Left renal cortex interstitium (tissue), 4 donors: Measurements from ENCODE around the gene MVB12B. TPM values are rescaled to one million over a fixed set of nuclear protein-coding genes. Genes with fewer than 3 reads are reported as not detected.
"Not testable (repeated sequence)": the region's sequence is repeated elsewhere in the genome, so short reads cannot be mapped to it uniquely, and the experiment has no call there.

Experiments
- DNase-seq, 4 donors: peaks; one replicate each; pipeline ENCODE4 v3.0.0-alpha.2; 2013; ENCODE audit warnings: low read depth in 4 of 4, low spot score in 2 of 4, missing footprints in 1 of 4
- polyA plus RNA-seq, 4 donors: library from polyadenylated mRNA; unstranded; fragments of 120-200 nt; gene quantifications; one replicate each; pipeline ENCODE4 v1.2.1, GENCODE V29; 2013; ENCODE audit not compliant: insufficient read length in 4 of 4

The MVB12B gene
- polyA plus RNA-seq, 4 donors = 15.1 to 20.0 (median 19.3) TPM

GRCh38 chr9:126461608-126462007, 135.0 kb downstream of the MVB12B start:
- DNase-seq = no peak

- DNase-seq = no peak
These were observed 136.0 kb downstream of the MVB12B start for GRCh38 chr9:126462617-126463016.

GRCh38 chr9:126463426-126463825, 136.8 kb downstream of the MVB12B start:
- no peak for DNase-seq

- no peak for DNase-seq
These were observed 138.2 kb downstream of the MVB12B start for GRCh38 chr9:126464694-126465441.

GRCh38 chr9:126465977-126466376, 139.3 kb downstream of the MVB12B start:
- no peak for DNase-seq

- no peak for DNase-seq
These were observed 141.7 kb downstream of the MVB12B start for GRCh38 chr9:126468141-126468825.

GRCh38 chr9:126470241-126470993, 143.8 kb downstream of the MVB12B start:
- no peak for DNase-seq

- DNase-seq = no peak
These were observed 144.5 kb downstream of the MVB12B start for GRCh38 chr9:126471084-126471624.

- no peak for DNase-seq
These were observed 145.7 kb downstream of the MVB12B start for GRCh38 chr9:126472198-126472947.

- no peak for DNase-seq
These were observed 146.3 kb downstream of the MVB12B start for GRCh38 chr9:126472948-126473298.

- DNase-seq = no peak
These were observed 147.7 kb downstream of the MVB12B start for GRCh38 chr9:126474206-126474765.

- DNase-seq = no peak
These were observed 148.3 kb downstream of the MVB12B start for GRCh38 chr9:126474786-126475485.

- DNase-seq = no peak
These were observed 149.4 kb downstream of the MVB12B start for GRCh38 chr9:126475933-126476555.

GRCh38 chr9:126477432-126477831, 150.8 kb downstream of the MVB12B start:
- not testable (repeated sequence) for DNase-seq

- no peak for DNase-seq
These were observed 151.8 kb downstream of the MVB12B start for GRCh38 chr9:126478216-126478981.

- DNase-seq = no peak
These were observed 152.9 kb downstream of the MVB12B start for GRCh38 chr9:126479515-126479914.

- DNase-seq = no peak
These were observed 154.2 kb downstream of the MVB12B start for GRCh38 chr9:126480813-126481212.

GRCh38 chr9:126481862-126482261, 155.2 kb downstream of the MVB12B start:
- no peak for DNase-seq
